ENCODE measurements around the gene CARS1.

CARS1 gene

GRCh38 chr11:3060436-3061025 is 3.3 kb upstream of the CARS1 start:
- no peak for DNase-seq (ENCODE audit: low read depth)

- peak; percentile 72 for DNase-seq (ENCODE audit: low read depth)
Measured at GRCh38 chr11:3058753-3059664, 1.8 kb upstream of the CARS1 start.

- no peak for DNase-seq (ENCODE audit: low read depth)
Measured at GRCh38 chr11:3056296-3057068, 741 bp downstream of the CARS1 start.

- DNase-seq (ENCODE audit: low read depth), result no peak
Measured at GRCh38 chr11:3055891-3056290, 1.3 kb downstream of the CARS1 start.

GRCh38 chr11:3052567-3052966 is 4.7 kb downstream of the CARS1 start:
- no peak for DNase-seq (ENCODE audit: low read depth)

GRCh38 chr11:3052109-3052479 is 5.1 kb downstream of the CARS1 start:
- no peak for DNase-seq (ENCODE audit: low read depth)

GRCh38 chr11:3051196-3052108 is 5.8 kb downstream of the CARS1 start:
- DNase-seq (ENCODE audit: low read depth), result no peak

GRCh38 chr11:3050386-3051195 is 6.6 kb downstream of the CARS1 start:
- no peak for DNase-seq (ENCODE audit: low read depth)

GRCh38 chr11:3049430-3050243 is 7.6 kb downstream of the CARS1 start:
- peak; percentile 84 for DNase-seq (ENCODE audit: low read depth)

GRCh38 chr11:3047637-3048036 is 9.6 kb downstream of the CARS1 start:
- no peak for DNase-seq (ENCODE audit: low read depth)

GRCh38 chr11:3046641-3047040 is 10.6 kb downstream of the CARS1 start:
- DNase-seq (ENCODE audit: low read depth), result no peak

GRCh38 chr11:3046190-3046589 is 11.0 kb downstream of the CARS1 start:
- no peak for DNase-seq (ENCODE audit: low read depth)

- DNase-seq (ENCODE audit: low read depth), result no peak
Measured at GRCh38 chr11:3044915-3045314, 12.3 kb downstream of the CARS1 start.

- DNase-seq (ENCODE audit: low read depth), result no peak
Measured at GRCh38 chr11:3044004-3044403, 13.2 kb downstream of the CARS1 start.

- no peak for DNase-seq (ENCODE audit: low read depth)
Measured at GRCh38 chr11:3043315-3043871, 13.8 kb downstream of the CARS1 start.

- DNase-seq (ENCODE audit: low read depth), result no peak
Measured at GRCh38 chr11:3042496-3043314, 14.5 kb downstream of the CARS1 start.

GRCh38 chr11:3041699-3042441 is 15.4 kb downstream of the CARS1 start:
- no peak for DNase-seq (ENCODE audit: low read depth)

- no peak for DNase-seq (ENCODE audit: low read depth)
Measured at GRCh38 chr11:3040881-3041280, 16.3 kb downstream of the CARS1 start.

All from non-pigmented ciliary epithelial cell (primary cell).